HepG2 (cell line): ENCODE data around the gene DUS2. TPM values are rescaled to one million over a fixed set of nuclear protein-coding genes. Genes with fewer than 3 reads are reported as not detected.

Source experiments
- CBX5 ChIP-seq: sonication (generic); formaldehyde crosslinking; IDR thresholded peaks from 2 replicates; pipeline ENCODE4 v1.4.0; 2020; ENCODE audit warnings: missing genetic modification reagents, borderline replicate concordance
- KLF12 ChIP-seq: sonication (generic); formaldehyde crosslinking; IDR thresholded peaks from 2 replicates; pipeline ENCODE4 v1.4.0; 2020; ENCODE audit warnings: missing genetic modification reagents, borderline replicate concordance
- PRMT3 ChIP-seq: sonication (generic); formaldehyde crosslinking; IDR thresholded peaks from 2 replicates; pipeline ENCODE4 v1.8.1; 2022; ENCODE audit warnings: low read depth, mild to moderate bottlenecking, moderate library complexity, missing genetic modification reagents, borderline replicate concordance
- PTBP1 ChIP-seq: fragments of 200-400 bp; formaldehyde crosslinking; IDR thresholded peaks from 2 replicates; pipeline ENCODE4 v1.6.1; 2018; ENCODE audit warnings: low read length, low read depth; ENCODE audit not compliant: poor library complexity, severe bottlenecking
- U2AF2 ChIP-seq: fragments of 200-400 bp; formaldehyde crosslinking; IDR thresholded peaks from 2 replicates; pipeline ENCODE4 v1.6.1; 2017; ENCODE audit warnings: low read depth, mild to moderate bottlenecking, low read length
- ZFP36L2 ChIP-seq: sonication (generic); formaldehyde crosslinking; IDR thresholded peaks from 2 replicates; pipeline ENCODE4 v1.4.0; 2020; ENCODE audit warnings: missing genetic modification reagents
- ZNF333 ChIP-seq: sonication (generic); formaldehyde crosslinking; IDR thresholded peaks from 2 replicates; pipeline ENCODE4 v1.4.0; 2020; ENCODE audit warnings: mild to moderate bottlenecking, missing genetic modification reagents, borderline replicate concordance
- ZNF569 ChIP-seq: sonication (generic); formaldehyde crosslinking; IDR thresholded peaks from 2 replicates; pipeline ENCODE4 v1.5.0; 2020; ENCODE audit warnings: mild to moderate bottlenecking, missing genetic modification reagents, moderate library complexity, borderline replicate concordance
- ZNF782 ChIP-seq: sonication (generic); formaldehyde crosslinking; IDR thresholded peaks from 2 replicates; pipeline ENCODE4 v1.4.0; 2020; ENCODE audit warnings: missing genetic modification reagents, mild to moderate bottlenecking, borderline replicate concordance
- ZSCAN29 ChIP-seq: sonication (generic); formaldehyde crosslinking; conservative IDR thresholded peaks from 2 replicates; pipeline ENCODE4 v1.4.0; 2020; ENCODE audit warnings: mild to moderate bottlenecking, missing genetic modification reagents
- polyA plus RNA-seq, 8 experiments: library from polyadenylated mRNA; depleted of rRNA in 3 of 8; stranded (reverse) in 7 of 8; unstranded in 1 of 8; fragments of >200 nt; fragmentation: Illumina TruSeq in 4 of 8; extraction: Trizol in 4 of 8; gene quantifications; 2 replicates each; pipeline versions ENCODE4 v1.2.1 to v1.2.3, GENCODE V29; 2011 to 2016; ENCODE audit warnings: low read depth in 4 of 8, missing spikeins in 1 of 8, mixed read lengths in 1 of 8; ENCODE audit not compliant: insufficient read depth in 1 of 8
- total RNA-seq, 5 experiments: library from RNA; depleted of rRNA; stranded (reverse); fragments of >200 nt; fragmentation: Illumina TruSeq; extraction: Trizol; gene quantifications; 2 replicates each; pipeline ENCODE4 v1.2.3, GENCODE V29; 2016; ENCODE audit warnings: low read depth in 1 of 5
- TF ChIP-seq, protein P1 (sequence below): sonication (generic); formaldehyde crosslinking; conservative IDR thresholded peaks from 2 replicates; pipeline ENCODE4 v1.8.1; 2023; ENCODE audit warnings: missing genetic modification reagents
- TF ChIP-seq, protein P2 (sequence below): sonication (generic); formaldehyde crosslinking; IDR thresholded peaks from 2 replicates; pipeline ENCODE4 v1.9.0; 2021; ENCODE audit warnings: missing genetic modification reagents, borderline replicate concordance
- TF ChIP-seq, protein P3 (sequence below): sonication (generic); formaldehyde crosslinking; IDR thresholded peaks from 2 replicates; pipeline ENCODE4 v1.5.0; 2020; ENCODE audit warnings: mild to moderate bottlenecking, missing genetic modification reagents
- TF ChIP-seq, protein P4 (sequence below): IDR thresholded peaks from 2 replicates; pipeline ENCODE4 v1.6.1; 2016; ENCODE audit warnings: mild to moderate bottlenecking
- TF ChIP-seq, protein P5 (sequence below): sonication (generic); formaldehyde crosslinking; IDR thresholded peaks from 2 replicates; pipeline ENCODE4 v1.5.0; 2020; ENCODE audit warnings: missing genetic modification reagents
- TF ChIP-seq, protein P6 (sequence below): sonication (generic); formaldehyde crosslinking; IDR thresholded peaks from 2 replicates; pipeline ENCODE4 v1.5.0; 2020; ENCODE audit warnings: missing genetic modification reagents
- TF ChIP-seq, protein P7 (sequence below): IDR thresholded peaks from 2 replicates; pipeline ENCODE4 v1.6.1; 2016; ENCODE audit warnings: low read depth, control low read depth

The DUS2 gene
- total and polyA plus RNA-seq, 2 of the 13 experiments (the other 11 are each of a cell fraction or from before 2014, with no cell fraction given) = 17.8 to 25.1 TPM

DNA sequence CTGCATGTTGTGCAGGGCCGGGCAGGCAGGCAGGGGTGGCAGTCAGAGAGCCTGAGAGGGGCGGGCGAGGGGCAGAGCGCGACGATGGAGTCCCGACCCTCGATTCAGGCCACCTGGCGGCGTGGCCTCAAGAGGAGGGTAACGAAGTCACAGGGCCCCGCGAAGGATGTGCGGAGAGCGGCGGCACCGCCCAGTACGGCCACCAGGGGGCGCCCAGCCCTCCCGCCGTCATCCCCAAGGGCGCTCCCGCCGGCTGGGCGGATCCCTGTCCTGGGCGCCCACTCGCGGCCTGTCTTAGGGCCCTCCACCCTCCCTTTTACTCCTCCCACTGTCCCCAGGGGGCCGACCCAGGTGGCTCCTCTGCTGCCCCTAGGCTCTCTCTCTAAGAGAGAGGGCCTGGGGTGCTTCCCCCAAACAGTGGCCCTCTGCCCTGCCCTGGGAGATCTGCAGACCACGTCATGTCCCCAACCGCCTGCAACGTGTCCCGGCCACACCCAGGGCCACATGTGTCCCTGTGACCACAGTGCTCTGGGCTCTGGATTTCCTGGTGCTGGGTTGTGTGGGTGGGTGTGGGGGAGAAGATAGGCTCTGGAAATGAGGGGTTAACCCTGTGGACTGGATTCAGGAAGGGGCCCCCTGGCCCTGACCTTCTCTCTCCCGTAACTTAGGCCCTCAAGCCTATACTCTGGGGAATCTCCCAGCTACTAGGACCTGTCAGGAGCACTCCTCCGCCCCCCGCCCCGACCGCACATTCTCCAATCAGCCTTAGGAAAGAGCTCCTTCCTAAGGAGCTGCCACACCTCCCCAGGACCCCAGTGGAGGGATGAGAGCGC, 29.7 kb upstream of the DUS2 start (continued):
- peak; percentile 95 for TF ChIP-seq KLF12
- no peak for TF ChIP-seq PTBP1
- TF ChIP-seq, protein P1, sequence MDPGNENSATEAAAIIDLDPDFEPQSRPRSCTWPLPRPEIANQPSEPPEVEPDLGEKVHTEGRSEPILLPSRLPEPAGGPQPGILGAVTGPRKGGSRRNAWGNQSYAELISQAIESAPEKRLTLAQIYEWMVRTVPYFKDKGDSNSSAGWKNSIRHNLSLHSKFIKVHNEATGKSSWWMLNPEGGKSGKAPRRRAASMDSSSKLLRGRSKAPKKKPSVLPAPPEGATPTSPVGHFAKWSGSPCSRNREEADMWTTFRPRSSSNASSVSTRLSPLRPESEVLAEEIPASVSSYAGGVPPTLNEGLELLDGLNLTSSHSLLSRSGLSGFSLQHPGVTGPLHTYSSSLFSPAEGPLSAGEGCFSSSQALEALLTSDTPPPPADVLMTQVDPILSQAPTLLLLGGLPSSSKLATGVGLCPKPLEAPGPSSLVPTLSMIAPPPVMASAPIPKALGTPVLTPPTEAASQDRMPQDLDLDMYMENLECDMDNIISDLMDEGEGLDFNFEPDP (CRISPR knock-in tag) = 0 out of 2 replicates have a peak, but pooled peaks have one; percentile 5
- TF ChIP-seq, protein P2, sequence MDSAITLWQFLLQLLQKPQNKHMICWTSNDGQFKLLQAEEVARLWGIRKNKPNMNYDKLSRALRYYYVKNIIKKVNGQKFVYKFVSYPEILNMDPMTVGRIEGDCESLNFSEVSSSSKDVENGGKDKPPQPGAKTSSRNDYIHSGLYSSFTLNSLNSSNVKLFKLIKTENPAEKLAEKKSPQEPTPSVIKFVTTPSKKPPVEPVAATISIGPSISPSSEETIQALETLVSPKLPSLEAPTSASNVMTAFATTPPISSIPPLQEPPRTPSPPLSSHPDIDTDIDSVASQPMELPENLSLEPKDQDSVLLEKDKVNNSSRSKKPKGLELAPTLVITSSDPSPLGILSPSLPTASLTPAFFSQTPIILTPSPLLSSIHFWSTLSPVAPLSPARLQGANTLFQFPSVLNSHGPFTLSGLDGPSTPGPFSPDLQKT (CRISPR knock-in tag) = peak; percentile 23; the same call in 1 of the 2 replicates
- TF ChIP-seq, protein P3, sequence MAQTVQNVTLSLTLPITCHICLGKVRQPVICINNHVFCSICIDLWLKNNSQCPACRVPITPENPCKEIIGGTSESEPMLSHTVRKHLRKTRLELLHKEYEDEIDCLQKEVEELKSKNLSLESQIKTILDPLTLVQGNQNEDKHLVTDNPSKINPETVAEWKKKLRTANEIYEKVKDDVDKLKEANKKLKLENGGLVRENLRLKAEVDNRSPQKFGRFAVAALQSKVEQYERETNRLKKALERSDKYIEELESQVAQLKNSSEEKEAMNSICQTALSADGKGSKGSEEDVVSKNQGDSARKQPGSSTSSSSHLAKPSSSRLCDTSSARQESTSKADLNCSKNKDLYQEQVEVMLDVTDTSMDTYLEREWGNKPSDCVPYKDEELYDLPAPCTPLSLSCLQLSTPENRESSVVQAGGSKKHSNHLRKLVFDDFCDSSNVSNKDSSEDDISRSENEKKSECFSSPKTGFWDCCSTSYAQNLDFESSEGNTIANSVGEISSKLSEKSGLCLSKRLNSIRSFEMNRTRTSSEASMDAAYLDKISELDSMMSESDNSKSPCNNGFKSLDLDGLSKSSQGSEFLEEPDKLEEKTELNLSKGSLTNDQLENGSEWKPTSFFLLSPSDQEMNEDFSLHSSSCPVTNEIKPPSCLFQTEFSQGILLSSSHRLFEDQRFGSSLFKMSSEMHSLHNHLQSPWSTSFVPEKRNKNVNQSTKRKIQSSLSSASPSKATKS (CRISPR knock-in tag) = no peak
- TF ChIP-seq, protein P4, sequence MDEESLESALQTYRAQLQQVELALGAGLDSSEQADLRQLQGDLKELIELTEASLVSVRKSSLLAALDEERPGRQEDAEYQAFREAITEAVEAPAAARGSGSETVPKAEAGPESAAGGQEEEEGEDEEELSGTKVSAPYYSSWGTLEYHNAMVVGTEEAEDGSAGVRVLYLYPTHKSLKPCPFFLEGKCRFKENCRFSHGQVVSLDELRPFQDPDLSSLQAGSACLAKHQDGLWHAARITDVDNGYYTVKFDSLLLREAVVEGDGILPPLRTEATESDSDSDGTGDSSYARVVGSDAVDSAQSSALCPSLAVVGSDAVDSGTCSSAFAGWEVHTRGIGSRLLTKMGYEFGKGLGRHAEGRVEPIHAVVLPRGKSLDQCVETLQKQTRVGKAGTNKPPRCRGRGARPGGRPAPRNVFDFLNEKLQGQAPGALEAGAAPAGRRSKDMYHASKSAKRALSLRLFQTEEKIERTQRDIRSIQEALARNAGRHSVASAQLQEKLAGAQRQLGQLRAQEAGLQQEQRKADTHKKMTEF (CRISPR knock-in tag) = peak; percentile 94
- TF ChIP-seq CBX5 = peak; percentile 51; the same call in 1 of the 2 replicates
- TF ChIP-seq, protein P5, sequence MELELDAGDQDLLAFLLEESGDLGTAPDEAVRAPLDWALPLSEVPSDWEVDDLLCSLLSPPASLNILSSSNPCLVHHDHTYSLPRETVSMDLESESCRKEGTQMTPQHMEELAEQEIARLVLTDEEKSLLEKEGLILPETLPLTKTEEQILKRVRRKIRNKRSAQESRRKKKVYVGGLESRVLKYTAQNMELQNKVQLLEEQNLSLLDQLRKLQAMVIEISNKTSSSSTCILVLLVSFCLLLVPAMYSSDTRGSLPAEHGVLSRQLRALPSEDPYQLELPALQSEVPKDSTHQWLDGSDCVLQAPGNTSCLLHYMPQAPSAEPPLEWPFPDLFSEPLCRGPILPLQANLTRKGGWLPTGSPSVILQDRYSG (CRISPR knock-in tag) = peak; percentile 45; the same call in 1 of the 2 replicates
- TF ChIP-seq ZSCAN29 (CRISPR knock-in tag) = no peak
- TF ChIP-seq U2AF2 = no peak
- TF ChIP-seq ZNF782 (CRISPR knock-in tag) = no peak
- TF ChIP-seq ZNF333 = no peak
- no peak for TF ChIP-seq ZNF569 (CRISPR knock-in tag)
- TF ChIP-seq, protein P6, sequence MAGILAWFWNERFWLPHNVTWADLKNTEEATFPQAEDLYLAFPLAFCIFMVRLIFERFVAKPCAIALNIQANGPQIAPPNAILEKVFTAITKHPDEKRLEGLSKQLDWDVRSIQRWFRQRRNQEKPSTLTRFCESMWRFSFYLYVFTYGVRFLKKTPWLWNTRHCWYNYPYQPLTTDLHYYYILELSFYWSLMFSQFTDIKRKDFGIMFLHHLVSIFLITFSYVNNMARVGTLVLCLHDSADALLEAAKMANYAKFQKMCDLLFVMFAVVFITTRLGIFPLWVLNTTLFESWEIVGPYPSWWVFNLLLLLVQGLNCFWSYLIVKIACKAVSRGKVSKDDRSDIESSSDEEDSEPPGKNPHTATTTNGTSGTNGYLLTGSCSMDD (CRISPR knock-in tag) = no peak
- TF ChIP-seq ZFP36L2 (CRISPR knock-in tag) = 0 out of 2 replicates have a peak, but pooled peaks have one; percentile 67
- TF ChIP-seq PRMT3 (CRISPR knock-in tag) = 0 out of 2 replicates have a peak, but pooled peaks have one; percentile 15
- TF ChIP-seq, protein P7, sequence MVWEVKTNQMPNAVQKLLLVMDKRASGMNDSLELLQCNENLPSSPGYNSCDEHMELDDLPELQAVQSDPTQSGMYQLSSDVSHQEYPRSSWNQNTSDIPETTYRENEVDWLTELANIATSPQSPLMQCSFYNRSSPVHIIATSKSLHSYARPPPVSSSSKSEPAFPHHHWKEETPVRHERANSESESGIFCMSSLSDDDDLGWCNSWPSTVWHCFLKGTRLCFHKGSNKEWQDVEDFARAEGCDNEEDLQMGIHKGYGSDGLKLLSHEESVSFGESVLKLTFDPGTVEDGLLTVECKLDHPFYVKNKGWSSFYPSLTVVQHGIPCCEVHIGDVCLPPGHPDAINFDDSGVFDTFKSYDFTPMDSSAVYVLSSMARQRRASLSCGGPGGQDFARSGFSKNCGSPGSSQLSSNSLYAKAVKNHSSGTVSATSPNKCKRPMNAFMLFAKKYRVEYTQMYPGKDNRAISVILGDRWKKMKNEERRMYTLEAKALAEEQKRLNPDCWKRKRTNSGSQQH (CRISPR knock-in tag) = peak; percentile 90
